ENCODE measurements around the gene RYR2. TPM values are rescaled to one million over a fixed set of nuclear protein-coding genes. Genes with fewer than 3 reads are reported as not detected.

Gene RYR2
- total RNA-seq, 2 donors from 2014 or later, result 14.2 to 17.1 TPM

DNA sequence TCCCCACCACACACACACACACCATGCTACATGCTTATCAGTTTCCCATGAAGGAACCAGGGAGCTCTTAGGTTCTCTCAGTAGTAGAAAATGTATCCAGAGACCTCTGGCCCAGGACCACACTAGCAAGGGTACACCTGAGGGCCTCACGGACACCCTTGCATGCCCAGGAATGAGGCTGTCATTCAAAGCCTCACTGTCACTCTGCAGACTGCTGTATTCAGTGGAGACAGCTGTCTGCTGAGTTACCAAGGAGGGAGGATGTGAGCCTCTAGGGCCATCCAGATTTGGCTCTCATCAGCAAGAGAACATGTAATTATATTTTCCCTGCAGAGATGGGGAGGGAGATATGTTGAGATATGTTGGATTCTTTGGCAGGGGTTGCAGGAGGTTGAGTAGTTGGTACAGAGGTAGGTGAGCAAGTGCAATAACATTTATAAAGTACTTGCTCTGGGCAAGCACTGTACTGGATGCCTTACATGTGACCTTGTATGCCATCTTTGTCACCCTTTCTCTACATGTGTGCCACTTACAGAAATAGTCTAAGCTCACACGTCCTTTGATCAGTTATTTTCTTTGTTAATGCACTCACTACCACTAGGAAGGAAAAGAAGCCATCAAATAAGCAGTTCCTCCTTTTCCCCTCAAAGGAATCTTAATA, 598.2 kb downstream of the RYR2 start:
- Histone ChIP-seq H3K36me3 (replicated peaks in 1 of 2; ENCODE audit: insufficient read depth in 1 of 2, low read depth in 2 of 2) (peaks cover 0 to 6% of the 10 kb centered on the region in 2 donors), H3K9me3 (no peaks in the 10 kb centered on the region), H3K4me3 (no peak overlapping the region), H3K27me3 (no peaks in the 10 kb centered on the region), H3K4me1 (no peaks in the 10 kb centered on the region), H3K27ac (no peak overlapping the region)
- intact Hi-C loops (cut with DNase I), result no loop called here
- ATAC-seq (no peak), DNase-seq (no peak)
- WGBS, 2 donors, result 70 to 77% methylated on average over 2 of the region's 2 CpGs
- no peak for TF ChIP-seq POLR2A (IDR thresholded peaks at IDR 0.05)
- TF ChIP-seq, protein P1, sequence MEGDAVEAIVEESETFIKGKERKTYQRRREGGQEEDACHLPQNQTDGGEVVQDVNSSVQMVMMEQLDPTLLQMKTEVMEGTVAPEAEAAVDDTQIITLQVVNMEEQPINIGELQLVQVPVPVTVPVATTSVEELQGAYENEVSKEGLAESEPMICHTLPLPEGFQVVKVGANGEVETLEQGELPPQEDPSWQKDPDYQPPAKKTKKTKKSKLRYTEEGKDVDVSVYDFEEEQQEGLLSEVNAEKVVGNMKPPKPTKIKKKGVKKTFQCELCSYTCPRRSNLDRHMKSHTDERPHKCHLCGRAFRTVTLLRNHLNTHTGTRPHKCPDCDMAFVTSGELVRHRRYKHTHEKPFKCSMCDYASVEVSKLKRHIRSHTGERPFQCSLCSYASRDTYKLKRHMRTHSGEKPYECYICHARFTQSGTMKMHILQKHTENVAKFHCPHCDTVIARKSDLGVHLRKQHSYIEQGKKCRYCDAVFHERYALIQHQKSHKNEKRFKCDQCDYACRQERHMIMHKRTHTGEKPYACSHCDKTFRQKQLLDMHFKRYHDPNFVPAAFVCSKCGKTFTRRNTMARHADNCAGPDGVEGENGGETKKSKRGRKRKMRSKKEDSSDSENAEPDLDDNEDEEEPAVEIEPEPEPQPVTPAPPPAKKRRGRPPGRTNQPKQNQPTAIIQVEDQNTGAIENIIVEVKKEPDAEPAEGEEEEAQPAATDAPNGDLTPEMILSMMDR (IDR thresholded peaks at IDR 0.05), result no peak

DNA sequence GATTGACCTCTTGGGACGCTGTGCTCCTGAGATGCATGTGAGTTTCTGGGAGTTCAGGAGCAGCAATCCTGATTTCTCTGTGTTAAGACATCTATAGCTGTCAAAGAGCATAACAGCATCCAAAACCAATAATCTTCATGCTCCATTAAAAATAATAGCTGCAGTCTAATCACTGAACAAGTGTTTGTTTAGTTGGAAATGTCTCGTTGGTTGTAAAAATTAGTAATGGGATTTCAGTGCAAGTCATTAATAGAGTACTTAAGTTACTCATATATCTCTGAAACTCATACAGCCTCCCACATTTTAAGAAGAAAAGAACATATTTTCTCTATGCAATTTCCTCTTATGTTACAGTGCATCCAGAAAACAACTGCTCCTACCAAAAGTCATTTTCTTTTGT, 599.0 kb downstream of the RYR2 start:
- DNase-seq, result no peak
- Histone ChIP-seq H3K27me3 (no peaks in the 10 kb centered on the region), H3K9me3 (no peaks in the 10 kb centered on the region), H3K36me3 (replicated peaks in 1 of 2; ENCODE audit: insufficient read depth in 1 of 2, low read depth in 2 of 2) (peaks cover 0 to 6% of the 10 kb centered on the region in 2 donors), H3K27ac (no peak overlapping the region), H3K4me3 (no peak overlapping the region), H3K4me1 (no peaks in the 10 kb centered on the region)
- intact Hi-C loops (cut with DNase I), result no loop called here
- TF ChIP-seq, protein P1 (IDR thresholded peaks at IDR 0.05), result no peak
- TF ChIP-seq POLR2A (IDR thresholded peaks at IDR 0.05), result no peak
- WGBS, 2 donors, result 56 to 63% methylated on average over 2 of the region's 2 CpGs
- no peak for ATAC-seq

DNA sequence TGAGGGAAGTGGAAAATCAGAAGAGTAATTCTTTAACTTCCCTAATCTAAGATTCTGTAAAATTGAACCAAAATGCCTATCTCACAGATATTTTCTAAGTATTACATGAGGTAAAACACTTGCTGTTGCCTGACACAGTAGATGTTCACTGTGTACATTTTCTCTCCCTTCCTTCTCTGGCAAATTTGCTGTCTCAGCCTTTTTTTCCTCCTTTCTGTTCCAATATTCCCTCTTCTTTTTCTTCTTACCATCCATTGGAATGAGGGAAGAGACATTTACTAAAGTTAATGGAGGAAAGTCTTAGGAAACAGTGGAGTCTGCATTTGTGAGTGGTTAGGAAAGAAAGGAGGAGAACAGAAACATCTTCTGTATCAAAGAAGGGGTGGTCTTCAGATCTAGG, 608.8 kb downstream of the RYR2 start:
- no peaks in the 10 kb centered on the region for H3K9me3 ChIP-seq
- no peaks in the 10 kb centered on the region for H3K36me3 ChIP-seq (replicated peaks in 1 of 2; ENCODE audit: insufficient read depth in 1 of 2, low read depth in 2 of 2)
- intact Hi-C loops (cut with DNase I), result no loop called here
- no peak overlapping the region for H3K27ac ChIP-seq
- no peaks in the 10 kb centered on the region for H3K27me3 ChIP-seq
- H3K4me3 ChIP-seq, result no peak overlapping the region
- TF ChIP-seq POLR2A (IDR thresholded peaks at IDR 0.05), result no peak
- TF ChIP-seq, protein P1 (IDR thresholded peaks at IDR 0.05), result no peak
- no peaks in the 10 kb centered on the region for H3K4me1 ChIP-seq
- DNase-seq (no peak), ATAC-seq (no peak)

DNA sequence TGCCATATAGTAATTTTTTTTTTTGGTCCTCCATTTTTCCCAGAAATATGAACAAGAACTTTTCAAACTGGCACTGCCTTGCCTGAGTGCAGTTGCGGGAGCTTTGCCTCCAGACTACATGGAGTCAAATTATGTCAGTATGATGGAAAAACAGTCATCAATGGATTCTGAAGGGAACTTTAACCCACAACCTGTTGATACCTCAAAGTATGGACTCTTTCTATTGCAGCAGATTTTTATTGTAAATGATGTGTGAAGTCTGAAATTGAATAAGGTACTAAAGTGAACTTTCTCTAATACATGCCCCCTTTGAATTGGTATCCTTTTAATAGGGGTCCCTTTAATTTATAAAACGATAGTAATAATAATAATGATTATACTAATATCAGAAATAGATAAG, 613.8 kb downstream of the RYR2 start:
- Histone ChIP-seq H3K4me1 (no peaks in the 10 kb centered on the region), H3K36me3 (replicated peaks in 1 of 2; ENCODE audit: insufficient read depth in 1 of 2, low read depth in 2 of 2) (no peaks in the 10 kb centered on the region), H3K27me3 (no peaks in the 10 kb centered on the region), H3K9me3 (no peaks in the 10 kb centered on the region), H3K27ac (no peak overlapping the region), H3K4me3 (no peak overlapping the region)
- no peak for ATAC-seq
- intact Hi-C loops (cut with DNase I), result no loop called here
- 66 to 68% methylated on average over 2 of the region's 2 CpGs for WGBS, 2 donors
- TF ChIP-seq, protein P1 (IDR thresholded peaks at IDR 0.05), result no peak
- TF ChIP-seq POLR2A (IDR thresholded peaks at IDR 0.05), result no peak
- DNase-seq, result no peak

DNA sequence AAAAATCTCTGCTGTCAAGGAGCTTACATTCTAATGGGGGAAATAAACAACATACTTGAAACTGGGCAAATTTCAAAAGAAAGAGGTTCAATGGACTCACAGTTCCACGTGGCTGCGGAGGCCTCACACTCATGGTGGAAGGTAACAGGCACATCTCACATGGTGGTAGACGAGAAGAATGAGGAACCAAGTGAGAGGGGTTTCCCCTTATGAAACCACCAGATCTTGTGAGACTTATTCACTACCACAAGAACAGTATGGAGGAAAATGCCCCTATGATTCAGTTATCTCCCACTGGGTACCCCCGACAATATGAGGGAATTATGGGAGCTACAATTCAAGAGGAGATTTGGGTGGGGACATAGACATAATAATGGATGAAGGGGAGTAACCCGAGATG, 622.4 kb downstream of the RYR2 start:
- H3K9me3 ChIP-seq, result peaks cover 0 to 2% (median 0%) of the 10 kb centered on the region in 3 donors
- H3K4me1 ChIP-seq, result no peaks in the 10 kb centered on the region
- no peak overlapping the region for H3K4me3 ChIP-seq
- intact Hi-C loops (cut with DNase I), result no loop called here
- TF ChIP-seq, protein P1 (IDR thresholded peaks at IDR 0.05), result no peak
- no peak for TF ChIP-seq POLR2A (IDR thresholded peaks at IDR 0.05)
- no peak for ATAC-seq
- DNase-seq, result no peak
- H3K36me3 ChIP-seq (replicated peaks in 1 of 2; ENCODE audit: insufficient read depth in 1 of 2, low read depth in 2 of 2), result no peaks in the 10 kb centered on the region
- WGBS, 2 donors, result 75 to 84% methylated on average over 5 of the region's 5 CpGs
- H3K27me3 ChIP-seq, result no peaks in the 10 kb centered on the region
- H3K27ac ChIP-seq, result no peak overlapping the region
